DND-41 (cell line): ENCODE measurements around the gene IFT20.

Experiments
- CTCF ChIP-seq: IDR thresholded peaks from 2 replicates; pipeline ENCODE4 v1.5.1; 2012; ENCODE audit warnings: borderline replicate concordance, low read length, moderate library complexity, mild to moderate bottlenecking; ENCODE audit not compliant: poor library complexity, severe bottlenecking; ENCODE audit errors: extremely low read depth
- EZH2 ChIP-seq: IDR thresholded peaks from 3 replicates; pipeline ENCODE4 v1.6.1; 2012; ENCODE audit warnings: borderline replicate concordance, low read depth, mild to moderate bottlenecking, moderate library complexity, low read length, inconsistent platforms; ENCODE audit not compliant: severe bottlenecking

- TF ChIP-seq EZH2, result no peak
- no peak for TF ChIP-seq CTCF
Measured at GRCh38 chr17:28282596-28282995, 52.7 kb downstream of the IFT20 start.
